H1 (cell line): Measurements from ENCODE around the gene DENND2A. TPM values are rescaled to one million over a fixed set of nuclear protein-coding genes. Genes with fewer than 3 reads are reported as not detected.

Experiments
- BACH1 ChIP-seq: IDR thresholded peaks from 2 replicates; pipeline ENCODE4 v1.6.1; 2012; ENCODE audit warnings: low read length, improper control_type of control experiment
- CBX8 ChIP-seq: fragments of 300-800, 300-1000 bp; sonication (generic); IDR thresholded peaks from 2 replicates; pipeline ENCODE4 v1.7.1; 2016; ENCODE audit warnings: low read depth, low read length, borderline replicate concordance
- SIN3A ChIP-seq, 2 experiments: IDR thresholded peaks in 1 of 2; conservative IDR thresholded peaks in 1 of 2; 2 replicates each; pipeline ENCODE4 v1.6.1; 2011 to 2012; ENCODE audit warnings: low read length in 2 of 2, improper control_type of control experiment in 1 of 2, low read depth in 1 of 2, mild to moderate bottlenecking in 1 of 2
- polyA plus RNA-seq, 7 experiments: library from polyadenylated mRNA; depleted of rRNA in 3 of 7; stranded (reverse) in 5 of 7; unstranded in 2 of 7; fragments of >200 nt in 5 of 7; fragments of 200-250 nt in 2 of 7; gene quantifications; 1 replicate in 5 of 7; 2 replicates in 1 of 7; 4 replicates in 1 of 7; pipeline versions ENCODE4 v1.2.1 to v1.2.3, GENCODE V29; 2011 to 2013; ENCODE audit warnings: missing spikeins in 2 of 7, mixed read lengths in 2 of 7
- total RNA-seq: library from RNA; stranded (reverse); fragmentation: NEBNext Ultra II Directional; extraction: Animal tissue kit (Norgen Biotek cat#: 25700); gene quantifications from 2 replicates; pipeline ENCODE4 v1.2.1, GENCODE V29; 2021
- TF ChIP-seq, protein P1 (sequence below): IDR thresholded peaks from 2 replicates; pipeline ENCODE4 v1.6.1; 2012; ENCODE audit warnings: inconsistent platforms

Gene DENND2A
- total and polyA plus RNA-seq, 2 of the 8 experiments (the other 6 are each of a cell fraction or from before 2014, with no cell fraction given), result 5.0 to 13.0 TPM

DNA sequence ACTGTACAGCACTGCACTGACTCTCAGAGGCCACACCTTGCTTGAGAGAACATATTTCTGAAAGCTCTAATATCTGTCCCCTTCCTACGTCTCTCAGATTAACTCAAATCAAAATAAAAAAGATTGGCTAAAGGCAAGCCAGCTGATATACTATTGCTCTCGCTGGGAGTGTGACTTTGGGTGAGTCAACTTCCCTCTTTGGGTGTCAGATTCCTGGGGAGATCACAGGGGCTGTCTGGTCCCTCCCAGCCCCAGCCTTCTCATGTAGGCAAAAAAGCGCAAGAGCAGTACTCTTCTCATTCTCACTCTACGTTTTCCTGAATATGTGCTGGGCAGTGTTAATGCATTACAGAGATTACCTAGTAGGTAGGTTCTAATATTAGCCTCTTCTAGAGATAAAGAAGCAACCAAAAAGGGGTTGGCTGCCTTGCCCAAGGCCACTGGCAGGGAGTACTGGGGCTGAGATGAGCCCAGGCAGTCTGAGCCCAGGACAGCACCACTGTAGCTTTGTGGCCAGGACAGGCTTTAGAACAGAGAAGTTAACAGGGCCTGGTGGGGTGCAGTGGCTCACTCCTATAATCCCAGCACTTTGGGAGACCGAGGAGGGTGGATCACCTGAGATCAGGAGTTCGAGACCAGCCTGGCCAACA is 9.1 kb upstream of the DENND2A start (continued):
- TF ChIP-seq SIN3A (conservative IDR thresholded peaks at IDR 0.05 in 1 of 2, IDR thresholded peaks at IDR 0.05 in 1 of 2; ENCODE audit: low read depth in 1 of 2, low read length in 2 of 2), result no peak
- no peak for TF ChIP-seq CBX8
- no peak for TF ChIP-seq BACH1
- TF ChIP-seq, protein P1, sequence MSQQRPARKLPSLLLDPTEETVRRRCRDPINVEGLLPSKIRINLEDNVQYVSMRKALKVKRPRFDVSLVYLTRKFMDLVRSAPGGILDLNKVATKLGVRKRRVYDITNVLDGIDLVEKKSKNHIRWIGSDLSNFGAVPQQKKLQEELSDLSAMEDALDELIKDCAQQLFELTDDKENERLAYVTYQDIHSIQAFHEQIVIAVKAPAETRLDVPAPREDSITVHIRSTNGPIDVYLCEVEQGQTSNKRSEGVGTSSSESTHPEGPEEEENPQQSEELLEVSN, result no peak
- TF ChIP-seq, all 59 proteins: peak for 0
